ENCODE data around the gene ZNF484. TPM values are rescaled to one million over a fixed set of nuclear protein-coding genes. Genes with fewer than 3 reads are reported as not detected.

ZNF484 gene
- total RNA-seq, 1 experiment from 2014 or later: 3.9 TPM

GRCh38 chr9:92808726-92809451, 68.9 kb downstream of the ZNF484 start:
- Histone ChIP-seq H3K4me1 (ENCODE audit: insufficient read depth, low read length) (no peaks in the 10 kb centered on the region; the same call in 1 of the 2 replicates), H3K79me2 (ENCODE audit: low read length) (no peaks in the 10 kb centered on the region), H3K9me3 (ENCODE audit: low read length) (no peaks in the 10 kb centered on the region), H3K9me2 (replicated peaks; ENCODE audit: low read length) (no peaks in the 10 kb centered on the region), H3K4me3 (ENCODE audit: low read length) (peak overlapping the region; percentile 58), H3K27ac (ENCODE audit: low read length) (no peak overlapping the region), H2AFZ (ENCODE audit: low read length) (peak overlapping the region; percentile 80), H3K36me3 (ENCODE audit: low read depth, low read length) (no peaks in the 10 kb centered on the region), H3K4me2 (ENCODE audit: low read length) (peak overlapping the region; percentile 86), H3F3A (ENCODE audit: low read length, unreplicated experiment) (no peaks in the 10 kb centered on the region), H3K9ac (ENCODE audit: low read length) (no peak overlapping the region), H4K20me1 (ENCODE audit: low read length) (no peaks in the 10 kb centered on the region), H3K27me3 (ENCODE audit: low read length) (peaks cover 42% of the 10 kb centered on the region)
- ATAC-seq: peak; percentile 82
- POLR2A ChIA-PET (ENCODE audit: unreplicated experiment): no interaction called here
- CTCF ChIA-PET: interaction anchor here (0.6 to 0.7 kb wide), 2 partner anchors 13 to 137 kb away, joined by 3 to 13 read pairs; no protein-coding TSS in a partner anchor
- TF ChIP-seq EZH2 (IDR thresholded peaks at IDR 0.05; ENCODE audit: low read length, unreplicated experiment) (no peak), CTCF (conservative IDR thresholded peaks at IDR 0.05; ENCODE audit: low read depth, low read length) (peak; percentile 45)
- no TSS peak for BruUV-seq (replicated peaks)
- intact Hi-C loops (cut with micrococcal nuclease): no loop called here
- peak; percentile 62 for DNase-seq

GRCh38 chr9:92807757-92808725, 69.8 kb downstream of the ZNF484 start:
- Histone ChIP-seq H3F3A (ENCODE audit: low read length, unreplicated experiment) (no peaks in the 10 kb centered on the region), H3K9me2 (replicated peaks; ENCODE audit: low read length) (no peaks in the 10 kb centered on the region), H3K4me1 (ENCODE audit: insufficient read depth, low read length) (no peaks in the 10 kb centered on the region; the same call in 1 of the 2 replicates), H3K27me3 (ENCODE audit: low read length) (peaks cover 37% of the 10 kb centered on the region), H3K4me3 (ENCODE audit: low read length) (peak overlapping the region; percentile 58; the same call in 1 of the 2 replicates), H3K9ac (ENCODE audit: low read length) (no peak overlapping the region), H2AFZ (ENCODE audit: low read length) (0 out of 2 replicates have a peak overlapping the region, but pooled peaks have one; percentile 80), H3K4me2 (ENCODE audit: low read length) (peak overlapping the region; percentile 86), H3K36me3 (ENCODE audit: low read depth, low read length) (no peaks in the 10 kb centered on the region), H3K9me3 (ENCODE audit: low read length) (no peaks in the 10 kb centered on the region), H3K79me2 (ENCODE audit: low read length) (no peaks in the 10 kb centered on the region), H4K20me1 (ENCODE audit: low read length) (no peaks in the 10 kb centered on the region), H3K27ac (ENCODE audit: low read length) (no peak overlapping the region)
- DNase-seq (no peak), ATAC-seq (peak; percentile 37)
- ChIA-PET POLR2A (ENCODE audit: unreplicated experiment) (no interaction called here), CTCF (no interaction called here)
- BruUV-seq (replicated peaks): no TSS peak
- TF ChIP-seq EZH2phosphoT487 (IDR thresholded peaks at IDR 0.05; ENCODE audit: borderline replicate concordance, low read length): no peak
- TF ChIP-seq CTCF (conservative IDR thresholded peaks at IDR 0.05; ENCODE audit: low read depth, low read length): no peak
- no peak for TF ChIP-seq EZH2 (IDR thresholded peaks at IDR 0.05; ENCODE audit: low read length, unreplicated experiment)
- intact Hi-C loops (cut with micrococcal nuclease): no loop called here
